GM19025 (cell line): ENCODE measurements around the gene PCNX2.

Experiments
- ATAC-seq: cut with Tn5 transposase; IDR thresholded peaks from one replicate; pipeline ENCODE4 v1.9.1; 2021; ENCODE audit warnings: mild to moderate bottlenecking, low read depth, moderate library complexity; ENCODE audit not compliant: unreplicated experiment

PCNX2 gene

GRCh38 chr1:233078396-233078795 is 217.1 kb downstream of the PCNX2 start:
- ATAC-seq: no peak

GRCh38 chr1:233075915-233076295 is 219.6 kb downstream of the PCNX2 start:
- no peak for ATAC-seq

GRCh38 chr1:233066087-233066486 is 229.4 kb downstream of the PCNX2 start:
- ATAC-seq: no peak

GRCh38 chr1:233065685-233066084 is 229.8 kb downstream of the PCNX2 start:
- ATAC-seq: no peak

GRCh38 chr1:233064988-233065387 is 230.5 kb downstream of the PCNX2 start:
- ATAC-seq: no peak

GRCh38 chr1:233063462-233063861 is 232.1 kb downstream of the PCNX2 start:
- ATAC-seq: no peak

GRCh38 chr1:233061265-233061664 is 234.3 kb downstream of the PCNX2 start:
- ATAC-seq: no peak

GRCh38 chr1:233060461-233060994 is 235.0 kb downstream of the PCNX2 start:
- no peak for ATAC-seq

GRCh38 chr1:233057836-233058235 is 237.7 kb downstream of the PCNX2 start:
- no peak for ATAC-seq

GRCh38 chr1:233055879-233056641 is 239.5 kb downstream of the PCNX2 start:
- no peak for ATAC-seq

GRCh38 chr1:233045588-233045987 is 249.9 kb downstream of the PCNX2 start:
- no peak for ATAC-seq

GRCh38 chr1:233042834-233043233 is 252.7 kb downstream of the PCNX2 start:
- ATAC-seq: no peak

- no peak for ATAC-seq
Observed at GRCh38 chr1:233040494-233040893, 255.0 kb downstream of the PCNX2 start.

GRCh38 chr1:233038581-233038980 is 256.9 kb downstream of the PCNX2 start:
- ATAC-seq: no peak

GRCh38 chr1:233037843-233038242 is 257.7 kb downstream of the PCNX2 start:
- no peak for ATAC-seq

GRCh38 chr1:233034836-233035235 is 260.7 kb downstream of the PCNX2 start:
- no peak for ATAC-seq

GRCh38 chr1:233033361-233033760 is 262.2 kb downstream of the PCNX2 start:
- ATAC-seq: no peak

GRCh38 chr1:233032916-233033315 is 262.6 kb downstream of the PCNX2 start:
- no peak for ATAC-seq

- no peak for ATAC-seq
Observed at GRCh38 chr1:233031521-233031920, 264.0 kb downstream of the PCNX2 start.

GRCh38 chr1:233027046-233027445 is 268.5 kb downstream of the PCNX2 start:
- ATAC-seq: no peak

GRCh38 chr1:233025567-233025966 is 270.0 kb downstream of the PCNX2 start:
- no peak for ATAC-seq

GRCh38 chr1:233025157-233025556 is 270.4 kb downstream of the PCNX2 start:
- no peak for ATAC-seq
